SK-N-SH treated with all-trans-retinoic acid at 6 μM for 48 hours (cell line): ENCODE results near the gene CACNB2.

Experiments
- ATAC-seq: fragments of 200-7000 bp; cut with Tn5 transposase; 3 replicates; pipeline ENCODE4 v1.9.1; 2020; ENCODE audit warnings: mild to moderate bottlenecking, moderate library complexity
- ARNTL ChIP-seq: fragments of 450-650 bp; formaldehyde crosslinking; IDR thresholded peaks from 2 replicates; pipeline ENCODE4 v1.5.0; 2020; ENCODE audit warnings: low read depth, mild to moderate bottlenecking, moderate library complexity, borderline replicate concordance
- CREB5 ChIP-seq: fragments of 250-450 bp; sonication (Bioruptor Pico); IDR thresholded peaks from 2 replicates; pipeline ENCODE4 v1.5.1; 2020; ENCODE audit warnings: low read depth, mild to moderate bottlenecking, moderate library complexity
- CSRNP3 ChIP-seq: fragments of 250-450 bp; sonication (Bioruptor Pico); IDR thresholded peaks from 2 replicates; pipeline ENCODE4 v1.5.1; 2021; ENCODE audit warnings: mild to moderate bottlenecking, moderate library complexity
- ESRRG ChIP-seq: fragments of 250-450 bp; sonication (Bioruptor Pico); IDR thresholded peaks from 2 replicates; pipeline ENCODE4 v1.6.1; 2021; ENCODE audit warnings: mild to moderate bottlenecking
- GLIS3 ChIP-seq: fragments of 250-450 bp; sonication (Bioruptor Pico); IDR thresholded peaks from 2 replicates; pipeline ENCODE4 v1.5.0; 2020; ENCODE audit warnings: mild to moderate bottlenecking, moderate library complexity
- ISL1 ChIP-seq: fragments of 250-450 bp; sonication (Bioruptor Pico); IDR thresholded peaks from 2 replicates; pipeline ENCODE4 v2.1.2; 2022; ENCODE audit warnings: mild to moderate bottlenecking, moderate library complexity
- OSR1 ChIP-seq: fragments of 250-450 bp; sonication (Bioruptor Pico); IDR thresholded peaks from 2 replicates; pipeline ENCODE4 v1.8.0; 2022; ENCODE audit warnings: moderate library complexity, mild to moderate bottlenecking, inconsistent platforms
- PATZ1 ChIP-seq: fragments of 250-450 bp; sonication (Bioruptor Pico); IDR thresholded peaks from 2 replicates; pipeline ENCODE4 v1.8.0; 2020; ENCODE audit warnings: mild to moderate bottlenecking, moderate library complexity, borderline replicate concordance
- POU6F1 ChIP-seq: fragments of 250-450 bp; sonication (Bioruptor Pico); IDR thresholded peaks from 2 replicates; pipeline ENCODE4 v1.8.0; 2021; ENCODE audit warnings: low read depth, mild to moderate bottlenecking, moderate library complexity, borderline replicate concordance
- PPARA ChIP-seq: fragments of 250-450 bp; sonication (Bioruptor Pico); IDR thresholded peaks from 2 replicates; pipeline ENCODE4 v1.5.0; 2020; ENCODE audit warnings: mild to moderate bottlenecking, borderline replicate concordance
- RARB ChIP-seq: fragments of 250-450 bp; sonication (Bioruptor Pico); IDR thresholded peaks from 2 replicates; pipeline ENCODE4 v1.8.0; 2021; ENCODE audit warnings: mild to moderate bottlenecking, moderate library complexity
- SNAI2 ChIP-seq: fragments of 250-450 bp; sonication (Bioruptor Pico); IDR thresholded peaks from 2 replicates; pipeline ENCODE4 v1.5.0; 2020; ENCODE audit warnings: mild to moderate bottlenecking, moderate library complexity
- TOX ChIP-seq: fragments of 250-450 bp; sonication (Bioruptor Pico); IDR thresholded peaks from 2 replicates; pipeline ENCODE4 v1.8.0; 2021; ENCODE audit warnings: mild to moderate bottlenecking, moderate library complexity, borderline replicate concordance
- TSHZ2 ChIP-seq: fragments of 250-450 bp; sonication (Bioruptor Pico); IDR thresholded peaks from 2 replicates; pipeline ENCODE4 v1.5.0; 2020; ENCODE audit warnings: mild to moderate bottlenecking, moderate library complexity
- ZC3H10 ChIP-seq: fragments of 250-450 bp; sonication (Bioruptor Pico); IDR thresholded peaks from 2 replicates; pipeline ENCODE4 v1.5.1; 2021; ENCODE audit warnings: mild to moderate bottlenecking, moderate library complexity
- ZFP3 ChIP-seq: fragments of 250-450 bp; sonication (Bioruptor Pico); IDR thresholded peaks from 2 replicates; pipeline ENCODE4 v1.5.0; 2020; ENCODE audit warnings: mild to moderate bottlenecking, moderate library complexity
- ZFP30 ChIP-seq: fragments of 450-650 bp; formaldehyde crosslinking; IDR thresholded peaks from 2 replicates; pipeline ENCODE4 v1.5.0; 2022; ENCODE audit warnings: mild to moderate bottlenecking, moderate library complexity
- ZNF70 ChIP-seq: fragments of 450-650 bp; formaldehyde crosslinking; IDR thresholded peaks from 2 replicates; pipeline ENCODE4 v1.5.0; 2020; ENCODE audit warnings: mild to moderate bottlenecking, moderate library complexity
- ZNF8 ChIP-seq: fragments of 450-650 bp; formaldehyde crosslinking; IDR thresholded peaks from 2 replicates; pipeline ENCODE4 v1.5.0; 2020; ENCODE audit warnings: mild to moderate bottlenecking, moderate library complexity

Gene CACNB2

GRCh38 chr10:18196806-18197550, 56.8 kb downstream of the CACNB2 start (continued):
- no peak for TF ChIP-seq TSHZ2 (CRISPR knock-in tag)
- no peak for TF ChIP-seq GLIS3 (CRISPR knock-in tag)
- no peak for TF ChIP-seq TOX (CRISPR knock-in tag)
- TF ChIP-seq CSRNP3 (CRISPR knock-in tag), result no peak

GRCh38 chr10:18197706-18198105, 57.5 kb downstream of the CACNB2 start:
- TF ChIP-seq TSHZ2 (CRISPR knock-in tag) (no peak), CREB5 (CRISPR knock-in tag) (no peak), ZNF8 (CRISPR knock-in tag) (no peak), OSR1 (CRISPR knock-in tag) (no peak), PPARA (CRISPR knock-in tag) (no peak), ARNTL (CRISPR knock-in tag) (no peak), RARB (no peak), ESRRG (CRISPR knock-in tag) (no peak), POU6F1 (CRISPR knock-in tag) (no peak), ISL1 (CRISPR knock-in tag) (no peak), ZFP30 (CRISPR knock-in tag) (no peak), ZFP3 (CRISPR knock-in tag) (no peak)
- ATAC-seq, result no peak

- ATAC-seq, result no peak
- TF ChIP-seq POU6F1 (CRISPR knock-in tag) (no peak), PATZ1 (CRISPR knock-in tag) (no peak), SNAI2 (no peak), ESRRG (CRISPR knock-in tag) (no peak), PPARA (CRISPR knock-in tag) (no peak), ZFP30 (CRISPR knock-in tag) (no peak), ARNTL (CRISPR knock-in tag) (no peak), ZC3H10 (no peak), ISL1 (CRISPR knock-in tag) (no peak), CSRNP3 (CRISPR knock-in tag) (no peak), ZNF8 (CRISPR knock-in tag) (no peak), ZFP3 (CRISPR knock-in tag) (no peak), ZNF70 (CRISPR knock-in tag) (no peak)
Measured at GRCh38 chr10:18201877-18202276, 61.7 kb downstream of the CACNB2 start.
